ENCODE data around the gene AQP6. TPM values are rescaled to one million over a fixed set of nuclear protein-coding genes. Genes with fewer than 3 reads are reported as not detected.

AQP6 gene
- total and polyA plus RNA-seq, 2 experiments from 2014 or later = not detected

DNA sequence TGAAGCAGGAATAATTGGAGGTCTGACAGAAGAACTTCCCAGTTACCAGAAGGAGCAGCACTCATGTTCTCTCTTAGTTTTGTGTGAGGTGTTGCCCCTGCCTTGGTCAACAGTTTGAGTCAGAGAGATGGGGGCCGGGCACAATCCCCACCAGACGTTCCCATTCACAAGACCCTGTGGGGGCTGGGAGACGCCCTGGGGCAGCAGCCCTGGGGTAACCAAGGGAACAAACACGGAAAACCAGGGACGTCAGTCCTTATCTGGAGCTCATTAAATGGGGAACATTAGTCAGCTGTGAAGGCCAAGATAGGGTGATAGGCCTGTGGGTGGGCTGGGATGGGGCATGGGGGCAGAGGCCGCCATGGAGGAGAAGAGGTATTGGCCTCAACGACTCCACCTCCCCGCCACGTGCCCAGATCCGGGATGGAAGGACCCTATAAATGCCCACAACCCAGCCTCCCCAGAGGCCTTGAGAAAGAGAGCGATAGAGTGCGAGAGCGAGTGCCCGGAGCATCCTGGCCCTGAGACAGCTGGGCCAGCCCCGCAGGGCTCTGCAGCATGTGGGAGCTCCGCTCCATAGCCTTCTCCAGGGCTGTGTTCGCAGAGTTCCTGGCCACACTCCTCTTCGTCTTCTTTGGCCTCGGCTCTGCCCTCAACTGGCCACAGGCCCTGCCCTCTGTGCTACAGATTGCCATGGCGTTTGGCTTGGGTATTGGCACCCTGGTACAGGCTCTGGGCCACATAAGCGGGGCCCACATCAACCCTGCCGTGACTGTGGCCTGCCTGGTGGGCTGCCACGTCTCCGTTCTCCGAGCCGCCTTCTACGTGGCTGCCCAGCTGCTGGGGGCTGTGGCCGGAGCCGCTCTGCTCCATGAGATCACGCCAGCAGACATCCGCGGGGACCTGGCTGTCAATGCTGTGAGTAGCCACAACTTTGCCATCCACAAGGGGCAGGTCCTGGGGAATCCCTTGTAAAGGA is 22.2 kb upstream of the AQP6 start, which contains the start of gene AQP2:
AQP2 (plus strand) TSS at position 465 of the 979 bp plus-strand sequence; CDS start at position 559, 94 bp downstream.
- H3K4me1 ChIP-seq (ENCODE audit: insufficient read depth) = no peaks in the 10 kb centered on the region
- no peak within 1 kb of the TSS for H3K4me2 ChIP-seq (ENCODE audit: unreplicated experiment)
- no peak within 1 kb of the TSS for H3K4me3 ChIP-seq
- no peak within 1 kb of the TSS for H2AFZ ChIP-seq
- no peak for DNase-seq
- in situ Hi-C loops (cut with MboI) = no loop called here
- H3K9me3 ChIP-seq (ENCODE audit: low read depth) = no peaks in the 10 kb centered on the region
- H3K79me2 ChIP-seq (ENCODE audit: insufficient read depth) = no peaks in the 10 kb centered on the region
- H4K20me1 ChIP-seq (ENCODE audit: insufficient read depth) = no peaks in the 10 kb centered on the region
- H3K27me3 ChIP-seq (replicated peaks; ENCODE audit: insufficient read depth) = peaks cover 16% of the 10 kb centered on the region
- H3K9ac ChIP-seq = no peak within 1 kb of the TSS
- WGBS, 2 experiments (ENCODE audit: low coverage in 1 of 2, low lambda C conversion rate in 2 of 2, missing lambda C conversion rate in 2 of 2) = 78 to 83% methylated on average over 31 to 32 of the region's 32 CpGs
- TF ChIP-seq EZH2 (IDR thresholded peaks at IDR 0.05; ENCODE audit: insufficient read depth, poor library complexity, severe bottlenecking) = no peak
- no peak for TF ChIP-seq EZH2phosphoT487 (IDR thresholded peaks at IDR 0.05; ENCODE audit: insufficient read depth, low read depth)
- H3K36me3 ChIP-seq (ENCODE audit: low read depth) = no peaks in the 10 kb centered on the region
- H3F3A ChIP-seq (ENCODE audit: insufficient read depth) = no peaks in the 10 kb centered on the region
- no peaks in the 10 kb centered on the region for H3K9me2 ChIP-seq (ENCODE audit: insufficient read depth)
- H3K27ac ChIP-seq = no peak within 1 kb of the TSS

DNA sequence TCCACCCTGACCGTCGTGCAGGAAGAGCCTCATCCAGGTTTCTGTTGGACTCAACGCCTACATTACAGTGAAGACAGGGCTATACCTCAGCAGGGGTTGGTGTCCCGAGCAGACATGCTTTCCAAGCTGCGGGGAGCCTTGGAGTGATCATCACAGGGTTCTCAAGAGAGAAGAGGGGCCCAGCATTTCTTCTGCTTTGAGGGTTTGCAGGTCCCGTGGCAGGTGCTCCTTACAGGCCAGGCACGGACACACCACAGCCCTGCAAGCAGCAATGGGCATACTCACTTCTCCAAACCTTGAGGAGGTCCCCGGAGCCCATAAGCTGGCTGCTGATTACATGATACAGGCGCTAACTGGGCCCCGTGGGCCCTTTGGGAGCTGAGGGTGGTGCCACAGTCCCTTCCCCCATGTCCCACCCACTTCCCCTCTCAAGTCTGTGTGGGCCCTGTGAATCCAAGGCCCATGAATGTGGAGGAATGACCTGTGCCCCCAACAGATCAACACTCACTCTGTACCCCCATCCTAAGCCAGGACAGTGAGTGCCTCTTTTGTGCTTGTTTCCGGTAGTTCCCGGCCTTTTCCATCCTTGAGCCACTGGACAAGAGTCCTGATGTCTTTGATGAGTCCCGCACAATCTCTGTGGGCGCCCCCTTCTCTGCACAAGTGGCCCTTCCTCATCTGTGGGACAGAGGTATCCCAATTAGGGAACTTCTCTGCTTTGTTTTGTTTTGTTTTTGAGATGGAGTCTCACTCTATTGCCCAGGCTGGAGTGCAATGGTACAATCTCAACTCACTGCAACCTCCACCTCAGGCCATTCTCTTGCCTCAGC is 21.1 kb upstream of the AQP6 start:
- Histone ChIP-seq H3K27ac (no peak overlapping the region), H4K20me1 (ENCODE audit: insufficient read depth) (no peaks in the 10 kb centered on the region), H3K4me3 (no peak overlapping the region), H2AFZ (no peak overlapping the region), H3K79me2 (ENCODE audit: insufficient read depth) (no peaks in the 10 kb centered on the region), H3K27me3 (replicated peaks; ENCODE audit: insufficient read depth) (peaks cover 24% of the 10 kb centered on the region), H3K9me3 (ENCODE audit: low read depth) (no peaks in the 10 kb centered on the region), H3K9me2 (ENCODE audit: insufficient read depth) (no peaks in the 10 kb centered on the region), H3K36me3 (ENCODE audit: low read depth) (no peaks in the 10 kb centered on the region), H3K9ac (no peak overlapping the region), H3K4me1 (ENCODE audit: insufficient read depth) (no peaks in the 10 kb centered on the region), H3K4me2 (ENCODE audit: unreplicated experiment) (no peak overlapping the region), H3F3A (ENCODE audit: insufficient read depth) (no peaks in the 10 kb centered on the region)
- 68 to 71% methylated on average over 14 of the region's 14 CpGs for WGBS, 2 experiments (ENCODE audit: low coverage in 1 of 2, low lambda C conversion rate in 2 of 2, missing lambda C conversion rate in 2 of 2)
- in situ Hi-C loops (cut with MboI) = no loop called here
- no peak for TF ChIP-seq EZH2phosphoT487 (IDR thresholded peaks at IDR 0.05; ENCODE audit: insufficient read depth, low read depth)
- TF ChIP-seq EZH2 (IDR thresholded peaks at IDR 0.05; ENCODE audit: insufficient read depth, poor library complexity, severe bottlenecking) = no peak
- DNase-seq = no peak

DNA sequence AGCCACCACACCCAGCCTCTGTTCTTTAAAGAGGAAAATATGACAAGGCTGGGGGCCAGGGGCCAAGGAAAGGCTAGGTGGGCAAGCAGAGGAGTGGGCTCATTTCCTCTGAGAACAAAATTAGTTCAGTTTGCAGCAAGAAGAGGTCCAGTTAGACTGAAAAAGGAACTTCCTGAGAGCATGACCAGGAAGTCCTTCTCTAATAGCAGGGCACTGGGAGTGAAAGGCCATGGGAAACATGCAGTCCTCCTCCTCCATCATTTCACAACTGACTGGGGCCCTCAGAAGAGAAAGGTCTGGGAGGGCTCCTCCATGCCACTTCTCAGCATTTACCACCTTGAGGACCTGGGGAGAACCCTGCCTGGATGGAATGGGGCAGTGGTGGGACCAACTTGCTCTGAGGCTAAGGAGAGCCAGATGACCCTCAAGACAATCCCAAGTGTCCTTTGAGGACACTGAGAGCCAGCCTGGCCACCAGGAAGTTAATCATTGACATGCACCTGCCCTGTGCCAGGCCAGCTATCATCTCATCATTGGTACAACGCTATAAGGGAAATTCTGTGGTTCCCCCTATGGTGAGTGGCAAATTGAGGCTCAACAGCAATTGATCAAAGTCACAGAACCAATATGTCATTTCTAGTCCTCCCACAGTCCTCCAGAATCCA is 20.2 kb upstream of the AQP6 start:
- TF ChIP-seq EZH2phosphoT487 (IDR thresholded peaks at IDR 0.05; ENCODE audit: insufficient read depth, low read depth) = no peak
- no peak for DNase-seq
- H3K27ac ChIP-seq = no peak overlapping the region
- no peaks in the 10 kb centered on the region for H3F3A ChIP-seq (ENCODE audit: insufficient read depth)
- H3K36me3 ChIP-seq (ENCODE audit: low read depth) = no peaks in the 10 kb centered on the region
- 96 to 100% methylated on average over 1 of the region's 1 CpG for WGBS, 2 experiments (ENCODE audit: low coverage in 1 of 2, low lambda C conversion rate in 2 of 2, missing lambda C conversion rate in 2 of 2)
- H2AFZ ChIP-seq = no peak overlapping the region
- no peaks in the 10 kb centered on the region for H3K4me1 ChIP-seq (ENCODE audit: insufficient read depth)
- H4K20me1 ChIP-seq (ENCODE audit: insufficient read depth) = no peaks in the 10 kb centered on the region
- H3K9ac ChIP-seq = no peak overlapping the region
- no peaks in the 10 kb centered on the region for H3K79me2 ChIP-seq (ENCODE audit: insufficient read depth)
- peaks cover 27% of the 10 kb centered on the region for H3K27me3 ChIP-seq (replicated peaks; ENCODE audit: insufficient read depth)
- no peaks in the 10 kb centered on the region for H3K9me2 ChIP-seq (ENCODE audit: insufficient read depth)
- in situ Hi-C loops (cut with MboI) = no loop called here
- H3K4me2 ChIP-seq (ENCODE audit: unreplicated experiment) = no peak overlapping the region
- H3K9me3 ChIP-seq (ENCODE audit: low read depth) = no peaks in the 10 kb centered on the region
- no peak overlapping the region for H3K4me3 ChIP-seq

DNA sequence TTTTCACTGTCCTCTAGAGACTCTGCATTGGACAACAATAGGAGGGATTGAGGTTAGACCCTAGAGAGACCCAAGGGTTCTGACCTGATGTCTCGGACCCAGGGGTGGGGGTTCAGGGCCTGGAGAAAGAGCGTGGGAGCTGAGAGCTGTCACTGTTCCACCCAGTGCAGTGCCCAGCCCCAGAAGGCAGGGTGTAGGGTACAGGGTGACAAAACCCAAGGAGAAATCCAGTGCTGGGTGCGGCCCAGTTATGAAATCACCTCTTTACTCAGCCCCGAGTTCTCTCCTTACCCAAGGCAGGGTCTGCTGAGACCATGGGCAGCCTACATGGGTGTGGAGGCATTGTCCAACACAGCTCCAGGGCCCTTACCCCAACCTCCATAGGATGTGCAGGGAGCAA is 19.6 kb upstream of the AQP6 start:
- Histone ChIP-seq H3K4me2 (ENCODE audit: unreplicated experiment) (no peak overlapping the region), H3K4me3 (no peak overlapping the region), H3K36me3 (ENCODE audit: low read depth) (no peaks in the 10 kb centered on the region), H3K9me3 (ENCODE audit: low read depth) (no peaks in the 10 kb centered on the region), H3K9ac (no peak overlapping the region), H3K27me3 (replicated peaks; ENCODE audit: insufficient read depth) (peaks cover 27% of the 10 kb centered on the region), H3F3A (ENCODE audit: insufficient read depth) (no peaks in the 10 kb centered on the region), H4K20me1 (ENCODE audit: insufficient read depth) (no peaks in the 10 kb centered on the region), H2AFZ (no peak overlapping the region), H3K4me1 (ENCODE audit: insufficient read depth) (no peaks in the 10 kb centered on the region), H3K79me2 (ENCODE audit: insufficient read depth) (no peaks in the 10 kb centered on the region), H3K9me2 (ENCODE audit: insufficient read depth) (no peaks in the 10 kb centered on the region), H3K27ac (no peak overlapping the region)
- 47 to 69% methylated on average over 4 of the region's 4 CpGs for WGBS, 2 experiments (ENCODE audit: low coverage in 1 of 2, low lambda C conversion rate in 2 of 2, missing lambda C conversion rate in 2 of 2)
- TF ChIP-seq EZH2phosphoT487 (IDR thresholded peaks at IDR 0.05; ENCODE audit: insufficient read depth, low read depth) (no peak), EZH2 (IDR thresholded peaks at IDR 0.05; ENCODE audit: insufficient read depth, poor library complexity, severe bottlenecking) (no peak)
- no peak for DNase-seq
- in situ Hi-C loops (cut with MboI) = no loop called here

Measured in GM23248 (cell line).